ENCODE results near the gene C10orf53. TPM values are rescaled to one million over a fixed set of nuclear protein-coding genes. Genes with fewer than 3 reads are reported as not detected.

Gene C10orf53
- total RNA-seq, 1 donor from 2014 or later = not detected

DNA sequence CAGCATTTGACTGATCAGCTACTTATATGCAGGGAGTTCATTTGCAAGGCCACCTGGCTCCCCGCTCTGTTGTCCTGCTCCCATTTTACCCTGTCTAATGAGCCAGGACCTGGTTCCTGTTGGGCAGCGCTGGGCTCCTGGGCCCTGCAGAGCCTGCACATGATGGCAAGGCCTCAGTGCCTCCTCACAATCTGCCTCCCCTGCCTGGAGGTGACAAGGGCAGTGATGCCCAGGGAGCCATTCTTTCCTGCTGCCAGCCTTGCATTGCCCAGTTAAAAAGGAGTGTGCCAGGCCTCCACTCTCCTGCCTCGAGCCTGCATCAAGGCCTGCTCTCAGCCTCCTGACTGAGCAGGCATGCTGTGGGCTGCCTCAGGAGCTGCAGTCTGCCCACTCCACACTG lies 37.1 kb upstream of the C10orf53 start:
- DNase-seq (ENCODE audit: extremely low spot score, unreplicated experiment) = no peak
- H3K9me3 Mint-ChIP-seq = no peaks in the 10 kb centered on the region
- H3K27me3 Mint-ChIP-seq = peaks cover 56% of the 10 kb centered on the region
- H3K27ac Mint-ChIP-seq = no peak overlapping the region
- TF ChIP-seq CTCF (conservative IDR thresholded peaks at IDR 0.05) = no peak
- no peaks in the 10 kb centered on the region for H3K36me3 Mint-ChIP-seq
- no peaks in the 10 kb centered on the region for H3K4me1 Mint-ChIP-seq (ENCODE audit: unreplicated experiment)
- no peak overlapping the region for H3K4me3 Mint-ChIP-seq

DNA sequence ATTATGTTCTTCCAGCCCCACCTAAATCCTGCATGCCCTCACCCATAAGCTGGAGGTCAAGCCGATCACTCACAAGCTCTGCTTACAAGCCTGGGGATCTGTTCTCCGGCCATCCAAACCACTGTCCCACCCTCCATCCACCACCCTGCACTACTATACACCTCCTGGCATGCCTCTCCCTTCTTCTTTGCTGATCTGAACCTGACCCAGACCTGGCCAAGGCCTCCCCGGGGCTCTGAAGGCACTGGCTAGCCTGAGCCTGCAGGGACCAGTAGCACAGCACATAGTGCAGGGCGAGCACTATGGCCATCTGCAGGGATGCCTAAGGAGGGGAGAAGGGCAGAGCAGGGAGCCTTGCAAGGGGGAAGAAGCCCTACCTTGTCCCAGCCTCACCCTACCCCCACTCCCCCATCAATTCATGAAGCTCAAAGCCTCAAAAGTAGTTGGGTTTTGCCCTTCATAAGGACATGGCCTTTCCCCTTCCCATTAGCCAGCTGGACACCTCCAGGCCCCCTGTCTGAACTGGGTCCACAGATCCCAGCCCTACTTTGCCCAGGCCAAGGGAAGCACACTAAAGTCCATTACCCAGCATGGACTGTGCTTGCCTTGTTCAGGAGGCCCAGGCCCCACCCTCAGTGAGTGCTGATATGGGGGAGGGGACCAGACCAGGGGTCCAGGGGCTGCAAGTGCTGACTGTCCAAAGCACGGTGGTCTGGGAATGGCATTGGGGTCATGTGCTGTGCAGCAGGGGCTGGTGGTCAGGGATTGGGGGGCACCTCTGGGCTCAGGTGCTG lies 36.0 kb upstream of the C10orf53 start:
- no peak overlapping the region for H3K27ac Mint-ChIP-seq
- DNase-seq (ENCODE audit: extremely low spot score, unreplicated experiment) = no peak
- H3K4me3 Mint-ChIP-seq = no peak overlapping the region
- H3K27me3 Mint-ChIP-seq = peaks cover 52% of the 10 kb centered on the region
- H3K9me3 Mint-ChIP-seq = no peaks in the 10 kb centered on the region
- no peaks in the 10 kb centered on the region for H3K4me1 Mint-ChIP-seq (ENCODE audit: unreplicated experiment)
- no peak for TF ChIP-seq CTCF (conservative IDR thresholded peaks at IDR 0.05)
- no peaks in the 10 kb centered on the region for H3K36me3 Mint-ChIP-seq

- H3K36me3 Mint-ChIP-seq = no peaks in the 10 kb centered on the region
- no peak overlapping the region for H3K27ac Mint-ChIP-seq
- H3K4me3 Mint-ChIP-seq = no peak overlapping the region
- no peak for TF ChIP-seq CTCF (conservative IDR thresholded peaks at IDR 0.05)
- DNase-seq (ENCODE audit: extremely low spot score, unreplicated experiment) = no peak
- H3K27me3 Mint-ChIP-seq = peaks cover 52% of the 10 kb centered on the region
- H3K4me1 Mint-ChIP-seq (ENCODE audit: unreplicated experiment) = no peaks in the 10 kb centered on the region
- no peaks in the 10 kb centered on the region for H3K9me3 Mint-ChIP-seq
Measured at GRCh38 chr10:49644035-49644646, 35.3 kb upstream of the C10orf53 start.

- no peaks in the 10 kb centered on the region for H3K9me3 Mint-ChIP-seq
- H3K27me3 Mint-ChIP-seq = peaks cover 49% of the 10 kb centered on the region
- no peak overlapping the region for H3K27ac Mint-ChIP-seq
- H3K36me3 Mint-ChIP-seq = no peaks in the 10 kb centered on the region
- TF ChIP-seq CTCF (conservative IDR thresholded peaks at IDR 0.05) = no peak
- H3K4me1 Mint-ChIP-seq (ENCODE audit: unreplicated experiment) = no peaks in the 10 kb centered on the region
- no peak overlapping the region for H3K4me3 Mint-ChIP-seq
- no peak for DNase-seq (ENCODE audit: extremely low spot score, unreplicated experiment)
Measured at GRCh38 chr10:49645417-49645816, 34.0 kb upstream of the C10orf53 start.

GRCh38 chr10:49645871-49646870 lies 33.3 kb upstream of the C10orf53 start:
- Mint-ChIP-seq H3K27me3 (peaks cover 44% of the 10 kb centered on the region), H3K36me3 (no peaks in the 10 kb centered on the region), H3K9me3 (no peaks in the 10 kb centered on the region), H3K27ac (no peak overlapping the region), H3K4me1 (ENCODE audit: unreplicated experiment) (no peaks in the 10 kb centered on the region), H3K4me3 (no peak overlapping the region)
- TF ChIP-seq CTCF (conservative IDR thresholded peaks at IDR 0.05) = no peak
- no peak for DNase-seq (ENCODE audit: extremely low spot score, unreplicated experiment)
